ENCODE results near the gene GLS.
"Not testable (repeated sequence)": the region's sequence is repeated elsewhere in the genome, so short reads cannot be mapped to it uniquely, and the experiment has no call there.

GLS gene

GRCh38 chr2:190938771-190939335, 58.2 kb downstream of the GLS start:
- DNase-seq, result no peak

GRCh38 chr2:190940454-190940853, 59.8 kb downstream of the GLS start:
- DNase-seq, result no peak

DNA sequence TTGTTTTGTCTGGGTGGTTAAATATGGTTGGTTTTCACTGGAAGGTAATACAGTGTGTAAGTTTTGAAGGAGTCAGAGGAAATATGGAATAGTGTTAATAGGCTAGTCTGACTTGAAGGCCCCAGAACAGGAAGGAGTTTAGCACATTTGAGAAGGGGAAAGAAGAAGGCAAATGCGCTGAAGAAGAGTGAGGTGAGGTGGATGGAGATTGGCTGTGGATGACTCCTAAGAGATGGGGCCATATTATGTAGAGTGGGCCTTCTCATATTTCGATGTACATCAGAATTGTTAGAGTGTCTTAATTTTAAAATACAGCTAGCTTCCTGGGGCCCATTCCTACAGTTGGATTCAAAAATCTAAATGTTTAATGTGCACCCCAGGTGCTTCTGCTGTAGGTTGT, 61.0 kb downstream of the GLS start:
- DNase-seq, result no peak

DNA sequence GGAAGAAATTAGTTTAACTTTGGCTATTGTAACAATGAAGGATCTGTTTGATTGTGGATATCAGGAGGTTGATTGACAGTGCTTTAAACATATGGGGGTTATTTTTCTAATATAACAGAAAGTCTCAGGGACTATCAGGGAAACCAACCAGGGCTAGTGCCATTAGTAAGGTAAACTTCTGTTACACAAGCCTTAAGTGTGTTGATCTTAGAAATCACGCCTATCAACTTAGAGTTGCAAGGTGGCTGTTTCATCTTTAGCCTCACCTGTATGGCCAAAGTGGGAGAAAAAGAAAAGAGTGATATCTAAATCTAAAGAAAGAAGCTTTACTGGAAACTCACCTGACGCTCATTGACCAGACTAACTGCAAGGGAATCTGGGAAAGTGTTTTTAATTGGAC, 62.1 kb downstream of the GLS start:
- no peak for DNase-seq

DNA sequence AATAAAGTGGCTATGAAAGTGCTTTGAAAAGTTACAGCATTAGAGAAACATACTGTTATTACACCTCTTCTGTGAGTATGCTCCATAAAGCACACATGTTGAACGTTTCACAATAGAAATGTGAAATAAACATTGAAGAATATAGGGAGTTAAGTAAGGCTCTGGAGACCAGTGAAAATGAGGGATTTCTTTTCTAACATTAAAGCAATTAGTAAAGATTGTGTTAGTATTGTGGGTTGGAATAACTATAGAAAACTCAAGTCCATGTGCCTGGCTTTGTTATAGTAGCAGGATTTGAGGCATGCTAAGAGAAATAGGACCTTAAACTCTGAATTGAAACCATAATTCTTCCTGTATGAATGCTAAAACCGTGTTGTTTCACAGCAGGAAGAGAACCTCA, 63.1 kb downstream of the GLS start:
- no peak for DNase-seq

DNA sequence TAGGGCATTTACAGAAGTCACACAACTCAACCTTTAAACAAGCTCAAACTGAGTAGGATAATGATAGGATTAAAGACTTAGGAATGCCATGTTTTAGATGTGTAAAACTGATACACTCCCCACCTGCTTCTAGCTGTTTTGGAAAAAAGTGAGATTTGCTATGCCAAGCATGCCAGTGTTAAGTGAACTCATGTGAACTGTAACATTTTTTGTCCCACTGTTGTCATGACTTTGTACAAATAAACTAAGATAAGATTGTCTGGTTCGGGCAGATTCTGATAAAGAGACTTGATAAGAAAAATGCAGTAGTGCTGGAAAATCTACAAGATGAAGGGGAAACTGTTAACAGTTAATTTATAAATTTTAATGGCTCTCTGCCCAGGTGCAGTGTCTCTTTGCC, 66.5 kb downstream of the GLS start:
- DNase-seq, result no peak

GRCh38 chr2:190947711-190948251, 67.2 kb downstream of the GLS start:
- no peak for DNase-seq

- peak; percentile 26 for DNase-seq
Observed at GRCh38 chr2:190948671-190949070, 68.0 kb downstream of the GLS start.

GRCh38 chr2:190950566-190950991, 70.0 kb downstream of the GLS start:
- no peak for DNase-seq

DNA sequence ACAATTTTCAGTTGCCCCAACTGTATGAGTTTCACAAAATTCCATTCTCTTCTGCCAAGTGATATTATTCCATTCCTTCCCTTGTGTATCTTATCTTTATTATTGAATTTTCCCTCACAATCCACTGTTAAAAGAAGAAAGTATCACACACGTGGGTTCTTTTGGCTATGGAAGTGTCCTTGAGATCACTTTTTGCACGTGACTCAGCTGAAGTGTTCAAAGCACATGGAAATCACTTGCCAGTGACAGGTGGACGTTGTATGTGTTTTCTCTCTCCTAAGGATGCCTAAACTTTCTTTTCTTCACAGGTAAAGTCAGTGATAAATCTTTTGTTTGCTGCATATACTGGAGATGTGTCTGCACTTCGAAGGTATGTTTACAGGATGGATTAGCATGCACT, 72.6 kb downstream of the GLS start:
- no peak for DNase-seq

- DNase-seq, result no peak
Observed at GRCh38 chr2:190959911-190960788, 79.5 kb downstream of the GLS start.

DNA sequence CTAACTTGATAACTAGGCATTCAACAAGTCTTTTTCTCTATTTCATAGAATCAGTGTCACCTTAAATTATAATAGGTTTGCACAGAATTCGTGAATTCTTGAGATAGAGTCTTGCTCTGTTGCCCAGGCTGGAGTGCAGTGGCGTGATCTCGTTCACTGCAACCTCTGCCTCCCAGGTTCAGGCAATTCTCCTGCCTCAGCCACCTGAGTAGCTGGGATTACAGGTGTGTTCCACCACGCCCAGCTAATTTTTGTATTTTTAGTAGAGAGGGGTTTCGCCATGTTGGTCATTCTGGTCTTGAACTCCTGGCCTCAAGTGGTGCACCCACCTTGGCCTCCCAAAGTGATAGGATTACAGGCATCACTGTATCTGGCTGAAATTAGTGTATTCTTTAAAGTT, 80.5 kb downstream of the GLS start:
- not testable (repeated sequence) for DNase-seq

DNA sequence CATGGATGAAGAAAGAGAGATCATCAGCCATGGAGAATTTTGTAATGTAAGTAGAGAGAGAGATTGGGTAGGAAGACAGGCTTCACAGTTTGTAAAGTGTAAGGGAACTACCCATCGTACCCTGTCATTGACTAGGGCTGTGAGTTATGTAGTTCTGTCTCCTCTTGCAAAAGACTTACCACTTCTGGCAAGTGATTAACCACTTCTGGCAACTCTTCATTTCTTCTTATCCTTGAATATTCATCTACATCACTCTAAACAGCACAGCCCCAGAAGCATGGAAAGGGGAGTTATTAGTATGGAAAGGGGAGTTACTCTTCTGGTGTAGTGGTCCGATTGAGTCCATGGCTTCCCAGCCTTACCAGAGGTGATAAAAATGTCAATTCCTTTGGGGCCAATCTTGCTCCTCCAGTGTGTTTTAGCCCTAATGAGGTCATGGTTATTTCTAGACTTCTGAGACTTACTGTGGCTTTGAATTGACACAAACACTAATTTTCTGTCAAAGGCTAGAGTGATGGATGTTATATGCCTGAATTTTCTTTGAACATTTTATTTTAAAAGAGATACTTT, 81.4 kb downstream of the GLS start:
- no peak for DNase-seq

- DNase-seq, result no peak
Observed at GRCh38 chr2:190963088-190963487, 82.5 kb downstream of the GLS start.

GRCh38 chr2:190964170-190964795, 83.7 kb downstream of the GLS start:
- no peak for DNase-seq

GRCh38 chr2:190965580-190966222, 85.1 kb downstream of the GLS start:
- no peak for DNase-seq

- no peak for DNase-seq
Observed at GRCh38 chr2:190968522-190968921, 87.9 kb downstream of the GLS start.

DNA sequence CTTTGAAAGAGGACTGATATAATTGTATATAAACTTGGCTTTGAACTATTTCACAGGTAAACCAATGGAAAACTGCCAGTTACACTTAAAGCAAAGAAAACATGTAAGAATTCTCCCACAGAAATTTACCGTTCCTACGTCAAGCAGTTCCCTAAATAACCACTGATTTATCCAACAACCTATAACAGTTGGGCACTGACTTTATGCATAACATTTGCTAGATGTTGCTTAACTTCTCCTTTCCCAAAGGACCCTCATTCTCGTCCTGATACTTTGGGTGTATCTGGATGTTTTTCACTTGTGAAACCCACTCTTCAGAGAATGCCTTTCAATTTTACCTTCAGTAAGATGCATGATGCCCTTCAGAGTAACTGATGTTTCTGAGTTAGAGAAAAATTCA, 89.5 kb downstream of the GLS start:
- no peak for DNase-seq

GRCh38 chr2:190970873-190971506, 90.4 kb downstream of the GLS start:
- no peak for DNase-seq

GRCh38 chr2:190972213-190972612, 91.6 kb downstream of the GLS start:
- no peak for DNase-seq

GRCh38 chr2:190972846-190973245, 92.2 kb downstream of the GLS start:
- no peak for DNase-seq

DNA sequence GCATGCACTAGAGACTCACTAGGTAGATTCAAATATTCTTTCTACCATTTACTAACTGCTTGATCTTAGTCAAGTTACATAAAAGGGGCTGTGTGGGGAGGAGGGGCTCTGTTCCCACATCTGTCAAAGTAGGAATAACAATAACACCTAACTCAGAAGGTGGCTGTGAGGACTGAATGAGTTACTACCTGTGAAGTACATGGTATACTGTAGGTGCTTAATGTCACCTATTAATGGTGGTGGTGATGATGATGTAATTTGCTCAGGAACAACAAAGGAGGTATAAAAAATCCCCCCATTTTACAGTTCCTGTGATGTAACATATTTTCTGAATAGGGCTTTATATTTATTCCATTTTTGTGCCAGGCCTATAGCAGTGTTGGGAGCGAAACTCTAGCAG, 92.6 kb downstream of the GLS start:
- no peak for DNase-seq

Measured in activated CD4-positive, alpha-beta T cell treated with anti-CD3 and anti-CD28 coated beads for 48 hours (primary cell).